Osteoblast (primary cell): Measurements from ENCODE around the gene TMTC1. TPM values are rescaled to one million over a fixed set of nuclear protein-coding genes. Genes with fewer than 3 reads are reported as not detected.

Experiments used
- DNase-seq: peaks from one replicate; pipeline ENCODE4 v3.0.0; 2011; ENCODE audit warnings: low spot score, mixed read lengths; ENCODE audit not compliant: insufficient read length; ENCODE audit errors: missing footprints
- H2AFZ ChIP-seq: 2 replicates; pipeline ENCODE4 v1.6.0; 2011; ENCODE audit warnings: mild to moderate bottlenecking, low read length
- H3K27ac ChIP-seq: 2 replicates; pipeline ENCODE4 v1.5.1; 2011; ENCODE audit warnings: mild to moderate bottlenecking, low read depth, low read length, moderate library complexity
- H3K27me3 ChIP-seq: 2 replicates; pipeline ENCODE4 v1.6.0; 2012; ENCODE audit warnings: mild to moderate bottlenecking, control low read depth, inconsistent platforms, low read length, moderate library complexity; ENCODE audit not compliant: insufficient read depth
- H3K36me3 ChIP-seq: 2 replicates; pipeline ENCODE4 v1.5.1; 2011; ENCODE audit warnings: mild to moderate bottlenecking, low read length, control low read depth, moderate library complexity; ENCODE audit not compliant: insufficient read depth
- H3K4me1 ChIP-seq: 2 replicates; pipeline ENCODE4 v1.5.1; 2011; ENCODE audit warnings: mild to moderate bottlenecking, low read length, control low read depth, moderate library complexity; ENCODE audit not compliant: insufficient read depth
- H3K4me2 ChIP-seq: 2 replicates; pipeline ENCODE4 v1.6.0; 2011; ENCODE audit warnings: mild to moderate bottlenecking, low read length; ENCODE audit not compliant: insufficient read depth
- H3K4me3 ChIP-seq: fragments of 200-600 bp; sonication (generic); 3 replicates; pipeline ENCODE4 v1.5.1; 2012; ENCODE audit warnings: mild to moderate bottlenecking, low read length, inconsistent platforms; ENCODE audit not compliant: insufficient read depth
- H3K79me2 ChIP-seq: 2 replicates; pipeline ENCODE4 v1.6.0; 2012; ENCODE audit warnings: mild to moderate bottlenecking, low read length, control low read depth, inconsistent platforms; ENCODE audit not compliant: insufficient read depth
- H3K9me3 ChIP-seq: 2 replicates; pipeline ENCODE4 v1.5.1; 2011; ENCODE audit warnings: low read depth, low read length, control low read depth
- H4K20me1 ChIP-seq: 2 replicates; pipeline ENCODE4 v1.6.0; 2012; ENCODE audit warnings: mild to moderate bottlenecking, low read length, control low read depth; ENCODE audit not compliant: insufficient read depth
- CTCF ChIP-seq: IDR thresholded peaks from 2 replicates; pipeline ENCODE4 v1.5.1; 2011; ENCODE audit warnings: mild to moderate bottlenecking, low read depth, low read length, moderate library complexity; ENCODE audit errors: extremely low read depth
- total RNA-seq: library from RNA; depleted of rRNA; stranded (reverse); fragments of >200 nt; gene quantifications from 2 replicates; pipeline ENCODE4 v1.2.3, GENCODE V29; 2012

Gene TMTC1
- total RNA-seq, 1 donor, result 50.3 TPM

GRCh38 chr12:29672580-29672979, 111.2 kb downstream of the TMTC1 start:
- H3K4me1 ChIP-seq, result peaks cover 13% of the 10 kb centered on the region
- no peaks in the 10 kb centered on the region for H3K36me3 ChIP-seq
- no peak for TF ChIP-seq CTCF
- no peak overlapping the region for H3K4me3 ChIP-seq
- H3K9me3 ChIP-seq, result no peaks in the 10 kb centered on the region
- no peaks in the 10 kb centered on the region for H4K20me1 ChIP-seq
- no peak overlapping the region for H3K4me2 ChIP-seq
- H2AFZ ChIP-seq, result no peak overlapping the region
- no peak overlapping the region for H3K27ac ChIP-seq
- H3K27me3 ChIP-seq, result no peaks in the 10 kb centered on the region
- H3K79me2 ChIP-seq, result no peaks in the 10 kb centered on the region
- no peak for DNase-seq

GRCh38 chr12:29671742-29672141, 112.0 kb downstream of the TMTC1 start:
- Histone ChIP-seq H3K4me1 (peaks cover 10% of the 10 kb centered on the region), H3K9me3 (no peaks in the 10 kb centered on the region), H2AFZ (no peak overlapping the region), H3K27me3 (no peaks in the 10 kb centered on the region), H3K27ac (no peak overlapping the region), H3K4me2 (no peak overlapping the region), H4K20me1 (no peaks in the 10 kb centered on the region), H3K4me3 (no peak overlapping the region), H3K36me3 (no peaks in the 10 kb centered on the region), H3K79me2 (no peaks in the 10 kb centered on the region)
- no peak for DNase-seq
- no peak for TF ChIP-seq CTCF

GRCh38 chr12:29667011-29667410, 116.7 kb downstream of the TMTC1 start:
- Histone ChIP-seq H3K27ac (no peak overlapping the region), H2AFZ (no peak overlapping the region), H3K4me2 (no peak overlapping the region), H3K27me3 (no peaks in the 10 kb centered on the region), H3K36me3 (no peaks in the 10 kb centered on the region), H3K79me2 (no peaks in the 10 kb centered on the region), H4K20me1 (no peaks in the 10 kb centered on the region), H3K4me1 (no peaks in the 10 kb centered on the region), H3K9me3 (no peaks in the 10 kb centered on the region), H3K4me3 (no peak overlapping the region)
- no peak for TF ChIP-seq CTCF
- DNase-seq, result no peak

- H3K9me3 ChIP-seq, result no peaks in the 10 kb centered on the region
- H3K27ac ChIP-seq, result no peak overlapping the region
- no peak overlapping the region for H2AFZ ChIP-seq
- no peak overlapping the region for H3K4me3 ChIP-seq
- no peaks in the 10 kb centered on the region for H3K27me3 ChIP-seq
- H4K20me1 ChIP-seq, result no peaks in the 10 kb centered on the region
- TF ChIP-seq CTCF, result no peak
- H3K79me2 ChIP-seq, result no peaks in the 10 kb centered on the region
- DNase-seq, result no peak
- H3K36me3 ChIP-seq, result no peaks in the 10 kb centered on the region
- H3K4me1 ChIP-seq, result no peaks in the 10 kb centered on the region
- H3K4me2 ChIP-seq, result no peak overlapping the region
Observed at GRCh38 chr12:29665107-29665506, 118.6 kb downstream of the TMTC1 start.
